Endothelial cell of umbilical vein (primary cell): ENCODE data around the gene SUMO4. TPM values are rescaled to one million over a fixed set of nuclear protein-coding genes. Genes with fewer than 3 reads are reported as not detected.

Experiments used
- BruUV-seq: library from RNA; stranded (reverse); fragments of 400-500 nt; replicated peaks from 2 replicates; lab custom pipeline; 2021; lab: Mats Ljungman, UMichigan
- CTCF ChIA-PET: fragments of 300-600, 350-600 bp; sonication (Branson Sonifier 250); formaldehyde crosslinking; loops from one replicate; lab custom pipeline; 2021; ENCODE audit warnings: antibody characterized with exemption, inconsistent platforms; lab: Charles Lee
- POLR2A ChIA-PET: fragments of 300-600, 350-600 bp; sonication (Branson Sonifier 250); formaldehyde crosslinking; loops from one replicate; lab custom pipeline; 2021; ENCODE audit warnings: antibody characterized with exemption, inconsistent platforms; lab: Charles Lee
- DNase-seq: peaks from one replicate; pipeline ENCODE4 v3.0.0-alpha.2; 2011; ENCODE audit warnings: low read depth, low spot score
- FAIRE-seq: peaks from 2 replicates; lab custom pipeline; 2011; peaks lifted over from hg19 to GRCh38; lab: Jason Lieb, UNC
- H2AFZ ChIP-seq: 2 replicates; pipeline ENCODE4 v1.6.0; 2012; ENCODE audit warnings: low read depth, low read length, control low read depth, inconsistent platforms
- H3K27ac ChIP-seq: 2 replicates; pipeline ENCODE4 v1.5.1; 2011; ENCODE audit warnings: low read depth, mild to moderate bottlenecking, control low read depth, low read length, moderate library complexity; ENCODE audit not compliant: insufficient read depth
- H3K27me3 ChIP-seq, 2 experiments: 2 replicates each; pipeline versions ENCODE4 v1.6.0 to v1.6.1; 2011; ENCODE audit warnings: low read length in 2 of 2, mixed read lengths in 1 of 2; ENCODE audit not compliant: control insufficient read depth in 2 of 2, insufficient read depth in 2 of 2
- H3K36me3 ChIP-seq, 2 experiments: 2 replicates in 1 of 2; 3 replicates in 1 of 2; pipeline ENCODE4 v1.5.1; 2011; ENCODE audit warnings: low read length in 2 of 2, mild to moderate bottlenecking in 1 of 2, moderate library complexity in 1 of 2; ENCODE audit not compliant: control insufficient read depth in 2 of 2, insufficient read depth in 2 of 2; ENCODE audit errors: extremely low read depth in 1 of 2
- H3K4me1 ChIP-seq: 3 replicates; pipeline ENCODE4 v1.5.1; 2011; ENCODE audit warnings: mild to moderate bottlenecking, low read length; ENCODE audit not compliant: control insufficient read depth, insufficient read depth; ENCODE audit errors: extremely low read depth
- H3K4me2 ChIP-seq: 2 replicates; pipeline ENCODE4 v1.6.1; 2011; ENCODE audit warnings: low read length, control low read depth, mixed read lengths; ENCODE audit not compliant: insufficient read depth
- H3K4me3 ChIP-seq, 3 experiments: fragments of 200-600 bp in 1 of 3; sonication (generic), shearing (Covaris generic) in 1 of 3; replicated peaks in 1 of 3; 2 replicates each; pipeline ENCODE4 v1.5.1; 2011 to 2016; ENCODE audit warnings: control low read depth in 3 of 3, low read length in 3 of 3, mild to moderate bottlenecking in 2 of 3, inconsistent platforms in 1 of 3, low read depth in 1 of 3, moderate library complexity in 1 of 3; ENCODE audit not compliant: insufficient read depth in 1 of 3
- H3K79me2 ChIP-seq: 2 replicates; pipeline ENCODE4 v1.6.0; 2012; ENCODE audit warnings: low read length, inconsistent platforms; ENCODE audit not compliant: control insufficient read depth, insufficient read depth
- H3K9ac ChIP-seq: replicated peaks from 2 replicates; pipeline ENCODE3; 2011; ENCODE audit warnings: low read length, control low read depth; ENCODE audit not compliant: insufficient read depth; ENCODE audit errors: extremely low read depth
- H3K9me1 ChIP-seq: replicated peaks from 3 replicates; pipeline ENCODE4 v1.6.0; 2011; ENCODE audit warnings: mild to moderate bottlenecking, low read length; ENCODE audit not compliant: control insufficient read depth, insufficient read depth; ENCODE audit errors: extremely low read depth
- H3K9me3 ChIP-seq: replicated peaks from 2 replicates; pipeline ENCODE4 v1.5.1; 2012; ENCODE audit warnings: low read length, inconsistent platforms; ENCODE audit not compliant: control insufficient read depth, insufficient read depth
- H4K20me1 ChIP-seq: replicated peaks from 2 replicates; pipeline ENCODE3; 2011; ENCODE audit warnings: mild to moderate bottlenecking, low read length; ENCODE audit not compliant: control insufficient read depth, insufficient read depth; ENCODE audit errors: extremely low read depth
- EZH2 ChIP-seq: IDR thresholded peaks from 2 replicates; pipeline ENCODE4 v1.6.1; 2012; ENCODE audit warnings: borderline replicate concordance, low read depth, mild to moderate bottlenecking, moderate library complexity, low read length, inconsistent platforms; ENCODE audit not compliant: severe bottlenecking
- FOS ChIP-seq: IDR thresholded peaks from 2 replicates; pipeline ENCODE4 v1.6.1; 2011; ENCODE audit warnings: mild to moderate bottlenecking, low read length, moderate library complexity, borderline replicate concordance; ENCODE audit not compliant: insufficient read depth
- GATA2 ChIP-seq: IDR thresholded peaks from 2 replicates; pipeline ENCODE4 v1.7.0; 2011; ENCODE audit warnings: low read depth, mild to moderate bottlenecking, moderate library complexity, mixed read lengths, low read length; ENCODE audit not compliant: insufficient read length, insufficient read depth
- JUN ChIP-seq: IDR thresholded peaks from 2 replicates; pipeline ENCODE4 v1.6.1; 2011; ENCODE audit warnings: borderline replicate concordance, low read depth; ENCODE audit not compliant: insufficient read length, insufficient read depth
- MYC ChIP-seq: IDR thresholded peaks from one replicate; pipeline ENCODE4 v1.6.1; 2011; ENCODE audit warnings: mild to moderate bottlenecking, low read depth, low read length
- POLR2A ChIP-seq: IDR thresholded peaks from 2 replicates; pipeline ENCODE4 v1.6.1; 2012; ENCODE audit warnings: low read depth, mild to moderate bottlenecking, control low read depth, low read length
- POLR2AphosphoS5 ChIP-seq: IDR thresholded peaks from 2 replicates; pipeline ENCODE4 v1.6.1; 2012; ENCODE audit warnings: low read depth, mild to moderate bottlenecking, control low read depth, low read length, moderate library complexity; ENCODE audit not compliant: insufficient read depth
- dilution Hi-C: fragments of 300-500 bp; cut with MboI; formaldehyde crosslinking; loops from one replicate; pipeline ENCODE4 v1.15.0; 2019; ENCODE audit warnings: low sequenced_read_pairs; ENCODE audit not compliant: extremely low pct_ligation_motif_present
- intact Hi-C: fragments of 100-400 bp; cut with micrococcal nuclease; formaldehyde crosslinking; loops from one replicate; pipeline ENCODE4 v1.10.0; 2022
- polyA plus RNA-seq, 4 experiments: library from polyadenylated mRNA; depleted of rRNA in 3 of 4; stranded (reverse) in 3 of 4; unstranded in 1 of 4; fragments of >200 nt; gene quantifications; 2 replicates each; pipeline versions ENCODE4 v1.2.1 to v1.2.3, GENCODE V29; 2011 to 2012; ENCODE audit warnings: missing spikeins in 1 of 4
- total RNA-seq: library from RNA; stranded (reverse); gene quantifications from 2 replicates; pipeline ENCODE4 v1.2.3, GENCODE V29; 2021
- TF ChIP-seq, protein P1 (sequence below), 2 donors: IDR thresholded peaks; 1 replicate in 1 of 2; 2 replicates in 1 of 2; pipeline ENCODE4 v1.5.1; 2011; ENCODE audit warnings: low read length in 2 of 2, mild to moderate bottlenecking in 2 of 2, moderate library complexity in 2 of 2, control low read depth in 1 of 2, inconsistent platforms in 1 of 2, low read depth in 1 of 2; ENCODE audit not compliant: insufficient read depth in 1 of 2; ENCODE audit errors: extremely low read depth in 1 of 2
- TF ChIP-seq, protein P2 (sequence below): IDR thresholded peaks from 2 replicates; pipeline ENCODE4 v1.6.1; 2011; ENCODE audit not compliant: insufficient read depth, insufficient read length

SUMO4 gene
- total and polyA plus RNA-seq, 2 donors (not counting 3 experiments of a cell fraction or from before 2014, with no cell fraction given): 0.10 to 2.6 TPM

DNA sequence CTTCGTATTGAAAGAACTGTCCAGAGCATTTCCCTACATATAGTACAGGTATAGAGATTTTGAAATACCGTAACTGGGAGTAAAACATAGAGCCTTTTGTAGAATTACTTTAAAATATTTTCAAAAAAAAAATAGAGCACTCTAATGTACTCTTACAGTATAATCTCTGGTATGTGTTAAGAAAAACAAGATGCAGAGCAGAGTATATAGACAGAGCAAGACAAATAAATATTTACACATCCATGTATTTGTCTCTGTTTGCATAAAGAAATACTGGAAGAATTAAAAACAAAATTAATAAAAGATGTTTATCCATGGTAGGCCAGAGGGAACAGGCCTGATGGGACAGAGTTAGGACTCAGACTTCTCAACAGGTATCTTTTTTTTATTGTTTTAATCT lies 28.0 kb upstream of the SUMO4 start:
- DNase-seq: no peak
- H3K79me2 ChIP-seq: peaks cover 45% of the 10 kb centered on the region
- BruUV-seq: no TSS peak
- no peak for FAIRE-seq
- H3K4me1 ChIP-seq: no peaks in the 10 kb centered on the region
- H3K9me3 ChIP-seq: no peaks in the 10 kb centered on the region
- no peaks in the 10 kb centered on the region for H3K27me3 ChIP-seq
- H3K4me2 ChIP-seq: no peak overlapping the region
- ChIA-PET POLR2A (no interaction called here), CTCF (interaction anchor here (1.0 kb wide), 2 partner anchors 10 to 23 kb away, joined by 3 read pairs; no protein-coding TSS in a partner anchor)
- no peaks in the 10 kb centered on the region for H3K9me1 ChIP-seq
- dilution Hi-C loops (no loop called here), intact Hi-C loops (loop anchor here (2.0 kb wide), 1 partner anchor 19 kb away; no protein-coding TSS in a partner anchor)
- H3K36me3 ChIP-seq: no peaks in the 10 kb centered on the region
- H3K9ac ChIP-seq: no peak overlapping the region
- H2AFZ ChIP-seq: no peak overlapping the region
- H4K20me1 ChIP-seq: no peaks in the 10 kb centered on the region
- no peak overlapping the region for H3K27ac ChIP-seq
- TF ChIP-seq JUN (no peak), POLR2AphosphoS5 (no peak), MYC (no peak), GATA2 (no peak), POLR2A (no peak), FOS (no peak), EZH2 (no peak)
- TF ChIP-seq, protein P1, sequence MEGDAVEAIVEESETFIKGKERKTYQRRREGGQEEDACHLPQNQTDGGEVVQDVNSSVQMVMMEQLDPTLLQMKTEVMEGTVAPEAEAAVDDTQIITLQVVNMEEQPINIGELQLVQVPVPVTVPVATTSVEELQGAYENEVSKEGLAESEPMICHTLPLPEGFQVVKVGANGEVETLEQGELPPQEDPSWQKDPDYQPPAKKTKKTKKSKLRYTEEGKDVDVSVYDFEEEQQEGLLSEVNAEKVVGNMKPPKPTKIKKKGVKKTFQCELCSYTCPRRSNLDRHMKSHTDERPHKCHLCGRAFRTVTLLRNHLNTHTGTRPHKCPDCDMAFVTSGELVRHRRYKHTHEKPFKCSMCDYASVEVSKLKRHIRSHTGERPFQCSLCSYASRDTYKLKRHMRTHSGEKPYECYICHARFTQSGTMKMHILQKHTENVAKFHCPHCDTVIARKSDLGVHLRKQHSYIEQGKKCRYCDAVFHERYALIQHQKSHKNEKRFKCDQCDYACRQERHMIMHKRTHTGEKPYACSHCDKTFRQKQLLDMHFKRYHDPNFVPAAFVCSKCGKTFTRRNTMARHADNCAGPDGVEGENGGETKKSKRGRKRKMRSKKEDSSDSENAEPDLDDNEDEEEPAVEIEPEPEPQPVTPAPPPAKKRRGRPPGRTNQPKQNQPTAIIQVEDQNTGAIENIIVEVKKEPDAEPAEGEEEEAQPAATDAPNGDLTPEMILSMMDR (IDR thresholded peaks at IDR 0.05; ENCODE audit: extremely low read depth in 1 of 2, insufficient read depth in 1 of 2, low read depth in 1 of 2, low read length in 2 of 2): no peak
- TF ChIP-seq, protein P2, sequence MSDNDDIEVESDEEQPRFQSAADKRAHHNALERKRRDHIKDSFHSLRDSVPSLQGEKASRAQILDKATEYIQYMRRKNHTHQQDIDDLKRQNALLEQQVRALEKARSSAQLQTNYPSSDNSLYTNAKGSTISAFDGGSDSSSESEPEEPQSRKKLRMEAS: no peak
- H3K4me3 ChIP-seq: no peak overlapping the region
